GM23248 (cell line): Measurements from ENCODE around the gene FBF1. TPM values are rescaled to one million over a fixed set of nuclear protein-coding genes. Genes with fewer than 3 reads are reported as not detected.

Experiments
- DNase-seq: peaks from one replicate; pipeline ENCODE4 v3.0.0-alpha.2; 2015
- H2AFZ ChIP-seq: fragments of 200-600 bp; sonication (generic); 2 replicates; pipeline ENCODE4 v1.6.1; 2016; ENCODE audit warnings: antibody characterized with exemption
- H3F3A ChIP-seq: fragments of 200-600 bp; sonication (generic); 2 replicates; pipeline ENCODE4 v1.6.1; 2016; ENCODE audit warnings: mild to moderate bottlenecking, antibody characterized with exemption, mixed run types; ENCODE audit not compliant: insufficient read depth
- H3K27ac ChIP-seq: fragments of 200-600 bp; sonication (generic); 2 replicates; pipeline ENCODE4 v1.5.1; 2016; ENCODE audit warnings: mild to moderate bottlenecking
- H3K27me3 ChIP-seq: fragments of 200-600 bp; sonication (generic); replicated peaks from 2 replicates; pipeline ENCODE4 v1.6.1; 2016; ENCODE audit warnings: mild to moderate bottlenecking; ENCODE audit not compliant: insufficient read depth
- H3K36me3 ChIP-seq: fragments of 200-600 bp; sonication (generic); 2 replicates; pipeline ENCODE4 v1.6.1; 2016; ENCODE audit warnings: low read depth, mild to moderate bottlenecking
- H3K4me1 ChIP-seq: fragments of 200-600 bp; sonication (generic); 2 replicates; pipeline ENCODE4 v1.6.1; 2016; ENCODE audit warnings: mild to moderate bottlenecking; ENCODE audit not compliant: insufficient read depth
- H3K4me2 ChIP-seq: fragments of 200-600 bp; sonication (generic); one replicate; pipeline ENCODE4 v1.6.1; 2016; ENCODE audit warnings: mild to moderate bottlenecking; ENCODE audit not compliant: unreplicated experiment
- H3K4me3 ChIP-seq: fragments of 200-600 bp; sonication (generic); 2 replicates; pipeline ENCODE4 v1.5.1; 2016; ENCODE audit warnings: mild to moderate bottlenecking
- H3K79me2 ChIP-seq: fragments of 200-600 bp; sonication (generic); 2 replicates; pipeline ENCODE4 v1.6.1; 2016; ENCODE audit warnings: mild to moderate bottlenecking; ENCODE audit not compliant: insufficient read depth
- H3K9ac ChIP-seq: fragments of 200-600 bp; sonication (generic); 2 replicates; pipeline ENCODE4 v1.6.1; 2016; ENCODE audit warnings: mild to moderate bottlenecking
- H3K9me2 ChIP-seq: fragments of 200-600 bp; sonication (generic); 2 replicates; pipeline ENCODE4 v1.6.1; 2016; ENCODE audit warnings: mixed run types, mild to moderate bottlenecking, moderate library complexity; ENCODE audit not compliant: insufficient read depth
- H3K9me3 ChIP-seq: fragments of 200-600 bp; sonication (generic); one replicate; pipeline ENCODE4 v1.6.1; 2017; ENCODE audit warnings: low read depth
- H4K20me1 ChIP-seq: fragments of 200-600 bp; sonication (generic); 2 replicates; pipeline ENCODE4 v1.6.0; 2016; ENCODE audit not compliant: insufficient read depth
- EZH2 ChIP-seq: fragments of 200-600 bp; sonication (generic); IDR thresholded peaks from 2 replicates; pipeline ENCODE4 v1.6.1; 2018; ENCODE audit warnings: antibody characterized with exemption, mild to moderate bottlenecking; ENCODE audit not compliant: insufficient read depth, poor library complexity, severe bottlenecking
- EZH2phosphoT487 ChIP-seq: fragments of 200-600 bp; sonication (generic); IDR thresholded peaks from 2 replicates; pipeline ENCODE4 v1.6.1; 2018; ENCODE audit warnings: antibody characterized with exemption, moderate library complexity, mild to moderate bottlenecking, low read depth; ENCODE audit not compliant: insufficient read depth
- WGBS, 2 experiments: methylation state at CpG; one replicate each; pipeline ENCODE4 v1.1.6; 2015 to 2017; ENCODE audit warnings: low lambda C conversion rate in 2 of 2, low coverage in 1 of 2; ENCODE audit errors: missing lambda C conversion rate in 2 of 2; 5-methylcytosine and 5-hydroxymethylcytosine counted together
- in situ Hi-C: fragments of 300-500 bp; cut with MboI; formaldehyde crosslinking; loops from 2 replicates; pipeline ENCODE4 v1.15.0; 2020
- polyA plus RNA-seq: library from polyadenylated mRNA; unstranded; fragments of >200 nt; fragmentation: Nextera tagmentation; extraction: Ambion mirVana; gene quantifications from 2 replicates; pipeline ENCODE4 v1.2.1, GENCODE V29; 2016
- total RNA-seq: library from RNA; depleted of rRNA; stranded (reverse); fragments of >200 nt; shearing (Covaris generic); gene quantifications from 2 replicates; pipeline ENCODE4 v1.2.3, GENCODE V29; 2014

FBF1 gene
- total and polyA plus RNA-seq, 2 experiments from 2014 or later: 4.3 to 8.3 TPM

- in situ Hi-C loops: loop anchor here (25.0 kb wide), 1 partner anchor 381 kb away; no protein-coding TSS in a partner anchor
- Histone ChIP-seq H3K9ac (no peak overlapping the region), H3K36me3 (no peaks in the 10 kb centered on the region; the same call in 1 of the 2 replicates), H3K4me2 (no peak overlapping the region), H3K9me2 (no peaks in the 10 kb centered on the region), H3F3A (peaks cover 31% of the 10 kb centered on the region; the same call in 1 of the 2 replicates), H3K27ac (no peak overlapping the region), H2AFZ (no peak overlapping the region; the same call in 1 of the 2 replicates), H3K79me2 (peaks cover 13% of the 10 kb centered on the region), H3K27me3 (no peaks in the 10 kb centered on the region), H4K20me1 (no peaks in the 10 kb centered on the region), H3K4me3 (no peak overlapping the region), H3K4me1 (peaks cover 17% of the 10 kb centered on the region), H3K9me3 (no peaks in the 10 kb centered on the region)
- 84 to 85% methylated on average over 10 of the region's 10 CpGs for WGBS, 2 experiments
- TF ChIP-seq EZH2phosphoT487 (no peak), EZH2 (no peak)
- DNase-seq: no peak
Measured at GRCh38 chr17:75906143-75906884, 34.5 kb downstream of the FBF1 start.

GRCh38 chr17:75904749-75905521, 35.9 kb downstream of the FBF1 start, which contains the start of gene MRPL38:
Gene MRPL38 (minus strand): TSS chr17:75904884. CDS start chr17:75904875, 9 bp downstream.
- no peaks in the 10 kb centered on the region for H4K20me1 ChIP-seq
- no peaks in the 10 kb centered on the region for H3K9me3 ChIP-seq
- peak within 1 kb of the TSS; percentile 81 for H3K9ac ChIP-seq
- peaks cover 12% of the 10 kb centered on the region for H3K4me1 ChIP-seq
- in situ Hi-C loops: loop anchor here (25.0 kb wide), 1 partner anchor 382 kb away; no protein-coding TSS in a partner anchor
- TF ChIP-seq EZH2 (no peak), EZH2phosphoT487 (no peak)
- H2AFZ ChIP-seq: peak within 1 kb of the TSS; percentile 92
- H3K27ac ChIP-seq: peak within 1 kb of the TSS; percentile 56
- no peaks in the 10 kb centered on the region for H3K27me3 ChIP-seq
- no peaks in the 10 kb centered on the region for H3K9me2 ChIP-seq
- H3K4me2 ChIP-seq: peak within 1 kb of the TSS; percentile 86
- peak; percentile 95 for DNase-seq
- peaks cover 13% of the 10 kb centered on the region for H3K79me2 ChIP-seq
- 2 to 4% methylated on average over 34 to 47 of the region's 69 CpGs for WGBS, 2 experiments
- peaks cover 27% of the 10 kb centered on the region; the same call in 1 of the 2 replicates for H3F3A ChIP-seq
- H3K4me3 ChIP-seq: peak within 1 kb of the TSS; percentile 79
- H3K36me3 ChIP-seq: no peaks in the 10 kb centered on the region; the same call in 1 of the 2 replicates

- Histone ChIP-seq H3K4me2 (no peak overlapping the region), H3K36me3 (no peaks in the 10 kb centered on the region; the same call in 1 of the 2 replicates), H3K4me1 (peaks cover 7% of the 10 kb centered on the region; the same call in 1 of the 2 replicates), H3K9me3 (no peaks in the 10 kb centered on the region), H2AFZ (no peak overlapping the region), H3F3A (peaks cover 17% of the 10 kb centered on the region; the same call in 1 of the 2 replicates), H3K9ac (no peak overlapping the region), H3K27me3 (no peaks in the 10 kb centered on the region), H3K4me3 (no peak overlapping the region), H3K27ac (no peak overlapping the region), H4K20me1 (no peaks in the 10 kb centered on the region), H3K9me2 (no peaks in the 10 kb centered on the region), H3K79me2 (peaks cover 13% of the 10 kb centered on the region)
- in situ Hi-C loops: loop anchor here (25.0 kb wide), 1 partner anchor 385 kb away; no protein-coding TSS in a partner anchor
- DNase-seq: no peak
- WGBS, 2 experiments: 98% methylated on average over 6 of the region's 6 CpGs
- TF ChIP-seq EZH2 (no peak), EZH2phosphoT487 (no peak)
Measured at GRCh38 chr17:75902406-75902805, 38.4 kb downstream of the FBF1 start.

DNA sequence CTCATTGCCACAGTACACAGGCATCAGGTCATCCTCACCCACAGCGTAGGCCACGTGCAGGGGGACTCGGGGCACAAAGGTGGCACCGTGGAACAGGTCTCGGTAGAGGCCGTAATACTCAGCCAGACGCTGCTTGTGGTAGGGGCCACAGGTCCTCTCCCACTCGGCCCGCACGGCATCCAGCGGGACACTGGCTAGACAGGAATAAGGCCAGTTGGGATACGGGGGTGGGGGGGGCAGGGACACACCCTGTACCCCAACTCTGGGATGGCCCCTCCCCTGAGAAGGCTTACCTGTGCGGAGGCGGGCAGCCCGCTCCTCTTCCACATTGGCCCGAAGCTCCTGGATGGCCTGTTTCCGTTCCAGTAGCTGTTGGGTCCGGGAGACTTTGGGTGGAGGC, 39.1 kb downstream of the FBF1 start:
- Histone ChIP-seq H3K9me2 (no peaks in the 10 kb centered on the region), H3F3A (peaks cover 20% of the 10 kb centered on the region; the same call in 1 of the 2 replicates), H3K4me2 (no peak overlapping the region), H3K4me1 (peaks cover 7% of the 10 kb centered on the region; the same call in 1 of the 2 replicates), H3K9me3 (no peaks in the 10 kb centered on the region), H3K27ac (no peak overlapping the region), H3K4me3 (no peak overlapping the region), H3K27me3 (no peaks in the 10 kb centered on the region), H3K36me3 (no peaks in the 10 kb centered on the region; the same call in 1 of the 2 replicates), H4K20me1 (no peaks in the 10 kb centered on the region), H3K79me2 (peaks cover 13% of the 10 kb centered on the region), H3K9ac (no peak overlapping the region), H2AFZ (no peak overlapping the region)
- DNase-seq: no peak
- WGBS, 2 experiments: 87 to 88% methylated on average over 14 to 18 of the region's 18 CpGs
- in situ Hi-C loops: loop anchor here (25.0 kb wide), 1 partner anchor 386 kb away; no protein-coding TSS in a partner anchor
- TF ChIP-seq EZH2phosphoT487 (no peak), EZH2 (no peak)
